ENCODE results near the gene KCNQ1. TPM values are rescaled to one million over a fixed set of nuclear protein-coding genes. Genes with fewer than 3 reads are reported as not detected.

Gene KCNQ1
- total RNA-seq, 4 donors from 2014 or later = 5.6 to 46.8 (median 24.6) TPM

DNA sequence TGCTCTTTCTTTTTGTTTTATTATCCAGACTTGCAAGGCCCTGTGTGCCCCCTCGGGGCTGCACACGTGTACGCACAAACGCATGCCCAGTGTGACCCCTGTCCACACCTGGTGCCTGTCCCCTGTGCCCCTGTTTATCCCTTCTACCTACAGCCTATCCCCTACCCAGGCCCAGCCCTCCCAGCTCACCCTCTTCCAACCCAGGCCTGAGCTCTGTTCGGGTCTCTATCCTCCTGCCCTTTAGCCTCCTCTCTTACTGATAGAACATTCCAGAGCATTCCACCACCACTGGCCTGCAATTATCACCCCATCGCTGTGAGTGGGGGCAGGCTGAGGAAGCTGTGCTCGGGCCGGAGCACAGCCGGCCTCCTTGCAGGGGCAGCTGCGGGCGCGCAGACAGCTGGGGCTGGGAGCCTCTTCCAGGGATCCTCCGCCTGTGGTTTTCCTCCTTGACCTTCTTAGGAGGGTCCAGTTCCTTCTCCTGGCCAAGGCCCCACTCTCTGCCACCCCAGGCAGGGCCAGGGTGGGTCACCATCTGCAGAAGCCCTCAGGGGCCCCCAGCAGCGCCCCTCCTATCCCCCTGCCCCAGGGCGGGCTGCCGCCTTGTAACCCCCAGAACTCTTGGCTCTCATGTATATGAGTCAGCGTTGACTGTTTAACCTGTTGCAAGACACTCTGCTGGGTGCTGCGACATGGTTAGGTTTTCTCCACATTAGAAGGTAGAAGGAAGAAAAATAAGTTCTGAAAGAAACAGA, 296.7 kb downstream of the KCNQ1 start:
- no peak for DNase-seq
- H3K27ac ChIP-seq = peak overlapping the region in 2 of 4 donors; percentile 25 to 46
- WGBS, 2 donors (ENCODE audit: low coverage in 1 of 2) = 57 to 76% methylated on average over 4 to 18 of the region's 18 CpGs
- intact Hi-C loops (cut with DNase I; ENCODE audit: low total_unique reads) (no loop called here), in situ Hi-C loops (cut with MboI; ENCODE audit: low pct_ligation_motif_present in 1 of 4, low pct_unique_long_range_greater_than_20kb in 1 of 4, low sequenced_read_pairs in 3 of 4) (no loop called here)
- H3K9me3 ChIP-seq = no peaks in the 10 kb centered on the region
- H3K4me1 ChIP-seq = peaks cover 0 to 23% (median 13%) of the 10 kb centered on the region in 4 donors
- TF ChIP-seq POLR2A (IDR thresholded peaks at IDR 0.05) (no peak), POLR2AphosphoS5 (IDR thresholded peaks at IDR 0.05) (no peak), EP300 (IDR thresholded peaks at IDR 0.05; ENCODE audit: low read depth) (no peak)
- TF ChIP-seq, protein P1, sequence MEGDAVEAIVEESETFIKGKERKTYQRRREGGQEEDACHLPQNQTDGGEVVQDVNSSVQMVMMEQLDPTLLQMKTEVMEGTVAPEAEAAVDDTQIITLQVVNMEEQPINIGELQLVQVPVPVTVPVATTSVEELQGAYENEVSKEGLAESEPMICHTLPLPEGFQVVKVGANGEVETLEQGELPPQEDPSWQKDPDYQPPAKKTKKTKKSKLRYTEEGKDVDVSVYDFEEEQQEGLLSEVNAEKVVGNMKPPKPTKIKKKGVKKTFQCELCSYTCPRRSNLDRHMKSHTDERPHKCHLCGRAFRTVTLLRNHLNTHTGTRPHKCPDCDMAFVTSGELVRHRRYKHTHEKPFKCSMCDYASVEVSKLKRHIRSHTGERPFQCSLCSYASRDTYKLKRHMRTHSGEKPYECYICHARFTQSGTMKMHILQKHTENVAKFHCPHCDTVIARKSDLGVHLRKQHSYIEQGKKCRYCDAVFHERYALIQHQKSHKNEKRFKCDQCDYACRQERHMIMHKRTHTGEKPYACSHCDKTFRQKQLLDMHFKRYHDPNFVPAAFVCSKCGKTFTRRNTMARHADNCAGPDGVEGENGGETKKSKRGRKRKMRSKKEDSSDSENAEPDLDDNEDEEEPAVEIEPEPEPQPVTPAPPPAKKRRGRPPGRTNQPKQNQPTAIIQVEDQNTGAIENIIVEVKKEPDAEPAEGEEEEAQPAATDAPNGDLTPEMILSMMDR (IDR thresholded peaks at IDR 0.05) = no peak
- H3K27me3 ChIP-seq = no peaks in the 10 kb centered on the region
- H3K4me3 ChIP-seq = no peak overlapping the region
- no peaks in the 10 kb centered on the region for H3K36me3 ChIP-seq

DNA sequence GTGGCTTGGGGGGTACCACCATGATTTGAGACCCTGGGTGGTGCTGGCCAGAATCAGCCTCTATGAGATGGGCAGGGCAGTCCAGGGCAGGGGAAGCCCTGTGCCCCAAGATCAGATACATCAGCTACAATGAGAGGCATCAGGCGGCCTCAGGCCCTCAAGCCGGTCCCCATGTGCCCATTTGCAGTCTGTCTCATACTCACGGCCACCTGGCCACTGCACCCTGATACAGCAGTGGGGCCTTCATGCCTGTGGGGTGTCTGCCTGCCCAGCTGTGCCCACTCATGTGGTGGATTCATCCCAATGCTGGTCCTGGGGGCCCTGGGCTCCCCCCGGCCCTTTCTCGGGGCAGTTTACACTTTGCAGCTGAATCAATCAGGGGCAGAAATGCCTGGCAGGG, 297.4 kb downstream of the KCNQ1 start:
- TF ChIP-seq EP300 (IDR thresholded peaks at IDR 0.05; ENCODE audit: low read depth) = no peak
- TF ChIP-seq, protein P1 (IDR thresholded peaks at IDR 0.05) = no peak
- TF ChIP-seq POLR2AphosphoS5 (IDR thresholded peaks at IDR 0.05) = no peak
- TF ChIP-seq POLR2A (IDR thresholded peaks at IDR 0.05) = no peak
- Histone ChIP-seq H3K9me3 (no peaks in the 10 kb centered on the region), H3K4me1 (peaks cover 0 to 18% (median 9%) of the 10 kb centered on the region in 4 donors), H3K27me3 (no peaks in the 10 kb centered on the region), H3K4me3 (no peak overlapping the region), H3K27ac (peak overlapping the region in 1 of 4 donors; percentile 46), H3K36me3 (no peaks in the 10 kb centered on the region)
- in situ Hi-C loops (cut with MboI; ENCODE audit: low pct_ligation_motif_present in 1 of 4, low pct_unique_long_range_greater_than_20kb in 1 of 4, low sequenced_read_pairs in 3 of 4) (no loop called here), intact Hi-C loops (cut with DNase I; ENCODE audit: low total_unique reads) (no loop called here)
- 92% methylated on average over 5 of the region's 5 CpGs; no CpG with 5 or more reads in 1 of the 2 donors for WGBS, 2 donors (ENCODE audit: low coverage in 1 of 2)
- DNase-seq = no peak

DNA sequence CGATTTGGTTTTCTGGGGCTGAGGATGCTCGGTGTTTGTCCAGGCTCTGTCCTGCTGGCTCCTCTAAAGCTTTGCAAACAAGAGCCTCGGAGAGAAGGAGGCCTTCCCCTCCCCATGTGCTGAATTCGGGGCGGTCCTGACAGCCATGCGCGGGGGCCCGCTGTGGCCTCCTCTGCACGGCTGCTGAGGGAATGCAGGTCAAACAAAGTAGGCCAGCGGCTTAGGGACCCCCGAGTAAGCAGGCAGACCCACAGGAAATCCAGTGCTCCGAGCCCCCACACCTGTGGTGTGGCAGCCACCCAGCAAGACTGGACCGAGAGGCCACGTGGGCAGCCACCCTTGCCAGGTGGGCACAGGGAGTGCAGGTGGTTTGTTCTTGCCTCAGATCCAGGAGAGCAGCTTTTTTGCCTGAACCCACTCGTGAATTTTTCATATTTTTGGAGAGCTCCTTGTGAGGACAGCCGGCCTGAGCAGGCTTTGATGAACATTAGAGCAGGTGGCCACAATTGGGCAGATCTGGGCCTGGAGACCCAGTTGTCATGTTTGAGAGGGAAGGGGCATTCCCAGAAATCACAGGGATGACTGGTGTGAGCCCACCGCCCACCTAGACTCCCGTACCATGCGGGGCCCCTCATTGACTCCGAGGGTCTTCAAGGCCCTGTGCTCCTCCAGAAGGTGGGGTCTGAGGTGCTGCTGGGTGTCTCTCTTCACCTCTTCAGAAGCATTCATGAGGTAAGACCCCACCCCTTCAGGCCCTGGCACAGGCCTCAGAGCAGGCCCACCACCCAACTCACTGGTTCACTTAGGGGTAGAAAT, 298.0 kb downstream of the KCNQ1 start:
- Histone ChIP-seq H3K4me3 (no peak overlapping the region), H3K9me3 (no peaks in the 10 kb centered on the region), H3K27ac (peak overlapping the region in 1 of 4 donors; percentile 46), H3K27me3 (no peaks in the 10 kb centered on the region), H3K4me1 (peaks cover 0 to 12% (median 3%) of the 10 kb centered on the region in 4 donors), H3K36me3 (no peaks in the 10 kb centered on the region)
- intact Hi-C loops (cut with DNase I; ENCODE audit: low total_unique reads) (no loop called here), in situ Hi-C loops (cut with MboI; ENCODE audit: low pct_ligation_motif_present in 1 of 4, low pct_unique_long_range_greater_than_20kb in 1 of 4, low sequenced_read_pairs in 3 of 4) (no loop called here)
- DNase-seq = no peak
- 85 to 100% methylated on average over 1 to 12 of the region's 20 CpGs for WGBS, 2 donors (ENCODE audit: low coverage in 1 of 2)
- TF ChIP-seq POLR2A (IDR thresholded peaks at IDR 0.05) (no peak), EP300 (IDR thresholded peaks at IDR 0.05; ENCODE audit: low read depth) (no peak), POLR2AphosphoS5 (IDR thresholded peaks at IDR 0.05) (no peak)
- TF ChIP-seq, protein P1 (IDR thresholded peaks at IDR 0.05) = no peak

DNA sequence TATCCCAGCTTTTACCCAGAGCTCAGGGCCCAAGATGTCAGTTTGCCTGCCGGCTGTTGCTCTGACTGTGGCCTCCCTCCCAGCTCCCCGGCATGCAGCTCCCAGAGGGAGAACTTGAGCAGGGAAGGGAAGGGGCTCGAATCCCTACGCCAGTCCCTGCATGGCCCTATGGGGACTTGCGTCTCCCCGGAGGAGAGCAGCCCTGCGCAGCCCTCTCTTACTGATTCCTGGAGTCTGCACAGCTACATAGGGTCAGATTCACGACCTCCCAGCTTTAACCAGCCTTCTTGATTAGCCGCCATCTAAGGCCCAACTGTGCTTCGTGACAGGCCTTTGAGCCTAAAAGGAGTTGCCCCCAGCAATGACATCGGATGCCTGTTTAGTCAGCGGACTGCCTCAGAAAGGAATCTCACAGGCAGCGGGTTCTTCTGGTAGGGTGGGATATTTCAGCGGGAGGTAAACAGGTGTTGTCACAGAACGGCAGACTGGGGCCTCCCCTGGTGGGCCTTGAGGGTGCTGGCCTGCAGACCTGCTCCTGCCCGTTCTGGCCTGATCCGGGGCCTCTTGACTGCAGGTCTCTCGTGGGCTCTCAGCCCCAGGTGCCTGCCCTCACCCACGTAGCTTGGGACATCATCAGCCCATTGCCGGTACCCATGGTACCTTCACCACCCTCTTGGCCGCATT, 298.8 kb downstream of the KCNQ1 start:
- in situ Hi-C loops (cut with MboI; ENCODE audit: low pct_ligation_motif_present in 1 of 4, low pct_unique_long_range_greater_than_20kb in 1 of 4, low sequenced_read_pairs in 3 of 4) (no loop called here), intact Hi-C loops (cut with DNase I; ENCODE audit: low total_unique reads) (no loop called here)
- no peak for DNase-seq
- peaks cover 0 to 7% (median 0%) of the 10 kb centered on the region in 4 donors for H3K4me1 ChIP-seq
- WGBS, 2 donors (ENCODE audit: low coverage in 1 of 2) = 88 to 92% methylated on average over 5 to 20 of the region's 21 CpGs
- H3K9me3 ChIP-seq = no peaks in the 10 kb centered on the region
- TF ChIP-seq POLR2AphosphoS5 (IDR thresholded peaks at IDR 0.05) = no peak
- TF ChIP-seq, protein P1 (IDR thresholded peaks at IDR 0.05) = no peak
- TF ChIP-seq EP300 (IDR thresholded peaks at IDR 0.05; ENCODE audit: low read depth) = no peak
- no peak for TF ChIP-seq POLR2A (IDR thresholded peaks at IDR 0.05)
- no peak overlapping the region for H3K4me3 ChIP-seq
- no peak overlapping the region for H3K27ac ChIP-seq
- H3K27me3 ChIP-seq = no peaks in the 10 kb centered on the region
- H3K36me3 ChIP-seq = no peaks in the 10 kb centered on the region
